ENCODE measurements around the gene CPPED1.
"Not testable (repeated sequence)": the region's sequence is repeated elsewhere in the genome, so short reads cannot be mapped to it uniquely, and the experiment has no call there.

CPPED1 gene

GRCh38 chr16:12769525-12769924 lies 34.2 kb downstream of the CPPED1 start:
- DNase-seq = no peak

DNA sequence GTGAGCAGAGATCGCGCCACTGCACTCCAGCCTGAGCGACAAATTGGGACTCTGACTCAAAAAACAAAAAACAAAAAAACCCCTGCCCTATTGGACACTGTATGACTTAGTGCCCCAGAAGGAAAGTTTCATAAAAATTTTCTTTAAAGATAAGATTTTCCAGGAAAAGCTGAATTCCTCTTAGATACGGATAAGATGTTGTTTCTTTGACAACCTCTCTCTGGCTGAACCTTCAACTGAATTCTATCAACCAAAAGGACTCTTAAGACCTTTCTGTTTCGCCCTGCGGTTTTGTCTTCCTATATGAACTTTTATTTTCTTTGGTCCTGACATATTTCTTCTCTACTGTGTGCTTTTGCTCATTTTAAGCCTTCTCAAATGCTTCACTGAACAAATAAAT lies 35.8 kb downstream of the CPPED1 start:
- no peak for DNase-seq

- no peak for DNase-seq
Measured at GRCh38 chr16:12766853-12767252, 36.8 kb downstream of the CPPED1 start.

DNA sequence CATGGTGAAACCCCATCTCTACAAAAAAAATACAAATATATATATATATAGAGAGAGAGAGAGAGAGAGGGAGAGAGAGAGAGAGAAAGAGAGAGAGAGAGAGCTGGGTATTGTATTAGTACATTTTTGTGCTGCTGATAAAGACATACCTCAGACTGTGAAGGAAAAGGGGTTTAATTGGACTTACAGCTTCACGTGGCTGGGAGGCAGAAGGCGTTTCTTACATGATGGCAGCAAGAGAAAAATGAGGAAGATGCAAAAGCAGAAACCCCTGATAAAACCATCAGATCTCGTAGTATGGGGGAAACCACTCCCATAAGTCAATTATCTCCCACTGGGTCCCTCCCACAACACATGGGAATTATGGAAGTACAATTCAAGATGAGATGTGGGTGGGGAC lies 37.5 kb downstream of the CPPED1 start:
- DNase-seq = not testable (repeated sequence)

DNA sequence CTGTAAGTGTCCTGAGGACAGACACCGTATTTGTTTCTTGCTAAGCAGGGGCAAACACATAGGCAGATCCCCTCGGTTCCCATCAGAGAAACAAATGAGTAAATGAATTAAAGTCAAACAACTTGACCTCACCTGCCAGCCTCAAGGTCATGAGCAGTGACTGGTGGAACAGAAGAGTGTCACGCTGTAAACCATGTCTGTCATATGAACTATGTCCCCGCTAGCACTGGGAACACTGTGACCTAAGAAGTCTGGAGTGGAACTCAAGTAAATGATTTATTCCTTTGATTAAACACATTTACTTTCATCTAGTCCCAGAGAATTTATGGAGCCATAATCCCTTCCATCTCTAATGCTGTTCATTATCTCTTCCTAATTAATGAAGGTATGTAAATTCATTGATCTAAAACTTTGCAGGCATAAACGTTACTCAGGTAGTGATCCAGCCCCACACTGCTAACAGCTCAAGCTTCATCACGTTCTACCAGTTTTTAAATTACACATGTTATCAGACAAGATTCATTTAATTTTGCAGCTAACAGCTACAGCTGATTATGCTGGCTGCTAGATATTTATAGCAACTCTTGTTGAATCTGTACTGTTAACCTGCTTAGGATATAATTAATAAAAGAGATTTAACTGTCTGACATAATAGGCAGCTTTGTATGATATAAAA lies 38.7 kb downstream of the CPPED1 start:
- no peak for DNase-seq

DNA sequence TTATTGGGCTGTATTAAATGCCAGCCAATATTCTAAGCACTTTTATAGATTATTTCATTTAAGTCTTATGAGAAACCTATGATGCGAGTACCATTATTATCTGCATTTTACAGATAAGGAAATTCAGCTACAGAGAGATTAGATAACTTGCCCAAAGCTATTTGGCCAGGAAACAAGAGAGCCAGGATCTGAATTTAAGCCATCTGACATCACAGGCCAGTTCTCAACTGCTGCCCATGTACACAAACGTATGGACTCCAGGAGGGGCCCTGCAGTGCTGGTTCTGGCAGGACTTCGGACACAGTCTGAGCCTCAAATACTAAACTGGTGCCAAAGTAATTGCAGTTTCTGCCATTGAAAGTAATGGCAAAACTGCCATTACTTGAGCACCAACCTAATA lies 40.2 kb downstream of the CPPED1 start:
- no peak for DNase-seq

- DNase-seq = no peak
Measured at GRCh38 chr16:12760819-12761611, 42.7 kb downstream of the CPPED1 start.

GRCh38 chr16:12758670-12759558 lies 44.8 kb downstream of the CPPED1 start:
- no peak for DNase-seq

- DNase-seq = no peak
Measured at GRCh38 chr16:12758031-12758669, 45.5 kb downstream of the CPPED1 start.

DNA sequence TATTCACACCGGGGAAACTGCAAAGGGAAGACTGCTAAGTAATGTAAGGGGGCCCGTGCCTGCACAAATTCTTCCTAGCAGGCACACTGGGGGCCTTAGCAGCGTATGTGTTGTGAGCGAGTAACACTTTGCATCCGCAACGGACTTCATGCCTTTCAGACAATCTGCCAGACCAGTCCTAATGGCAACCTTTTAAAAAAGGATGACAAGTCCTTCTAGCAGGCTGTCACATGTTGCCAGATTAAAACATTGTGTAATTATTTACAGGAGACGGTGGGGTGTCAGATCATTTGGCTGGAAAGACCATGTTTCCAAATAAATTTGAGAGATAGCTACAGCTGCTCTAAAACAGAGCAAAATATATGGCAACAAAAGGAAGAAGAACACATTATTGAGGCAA lies 46.1 kb downstream of the CPPED1 start:
- DNase-seq = no peak

- DNase-seq = no peak
Measured at GRCh38 chr16:12754824-12755543, 48.7 kb downstream of the CPPED1 start.

GRCh38 chr16:12753203-12754023 lies 50.3 kb downstream of the CPPED1 start:
- no peak for DNase-seq

DNA sequence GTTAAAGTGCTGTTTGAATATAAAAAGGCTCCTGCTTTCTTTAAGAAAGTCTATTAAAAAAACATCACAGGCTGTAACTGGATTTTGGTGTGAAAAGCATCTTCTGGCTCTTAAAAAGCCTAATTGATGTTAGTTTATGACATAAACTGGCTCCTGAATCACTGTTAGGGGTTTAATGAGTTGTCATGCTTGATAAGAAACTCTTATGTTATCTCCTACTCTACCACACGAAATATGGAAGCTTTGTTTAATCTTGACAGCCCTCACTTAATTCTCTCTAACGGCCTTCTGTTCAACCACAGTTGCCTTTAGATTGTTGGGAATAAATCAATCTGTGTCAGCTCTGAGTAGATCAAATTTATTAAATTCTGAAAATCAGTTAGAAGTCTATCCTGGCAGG lies 51.5 kb downstream of the CPPED1 start:
- DNase-seq = no peak

DNA sequence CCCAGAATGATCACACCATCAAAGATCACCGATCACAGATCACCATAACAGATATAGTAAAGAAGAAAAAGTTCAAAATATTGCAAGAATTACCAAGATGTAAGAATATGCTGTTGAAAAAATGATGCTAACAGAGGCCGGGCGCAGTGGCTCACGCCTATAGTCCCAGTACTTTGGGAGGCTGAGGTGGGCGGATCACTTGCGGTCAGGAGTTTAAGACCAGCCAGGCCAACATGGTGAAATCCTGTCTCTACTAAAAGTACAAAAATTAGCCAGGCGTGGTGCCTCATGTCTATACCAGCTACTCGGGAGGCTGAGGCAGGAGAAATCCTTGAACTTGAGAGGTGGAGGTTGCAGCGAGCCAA lies 53.2 kb downstream of the CPPED1 start:
- no peak for DNase-seq

DNA sequence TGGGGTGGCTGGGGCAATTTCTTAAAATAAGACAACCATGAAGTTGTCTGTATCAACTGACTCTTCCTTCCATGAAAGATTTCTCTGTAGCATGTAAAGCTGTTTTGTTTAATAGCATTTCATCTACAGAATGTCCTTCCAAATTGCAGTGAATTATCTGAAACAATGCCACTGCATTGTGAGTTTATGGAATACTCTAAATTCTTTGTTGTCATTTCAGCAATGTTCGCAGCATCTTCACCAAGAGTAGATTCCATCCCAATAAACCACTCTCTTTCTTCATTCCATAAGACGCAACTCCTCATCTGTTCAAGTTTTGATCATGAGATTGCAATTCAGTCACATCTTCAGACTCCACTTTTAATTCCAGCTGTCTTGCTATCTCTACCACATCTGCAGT lies 54.6 kb downstream of the CPPED1 start:
- no peak for DNase-seq

DNA sequence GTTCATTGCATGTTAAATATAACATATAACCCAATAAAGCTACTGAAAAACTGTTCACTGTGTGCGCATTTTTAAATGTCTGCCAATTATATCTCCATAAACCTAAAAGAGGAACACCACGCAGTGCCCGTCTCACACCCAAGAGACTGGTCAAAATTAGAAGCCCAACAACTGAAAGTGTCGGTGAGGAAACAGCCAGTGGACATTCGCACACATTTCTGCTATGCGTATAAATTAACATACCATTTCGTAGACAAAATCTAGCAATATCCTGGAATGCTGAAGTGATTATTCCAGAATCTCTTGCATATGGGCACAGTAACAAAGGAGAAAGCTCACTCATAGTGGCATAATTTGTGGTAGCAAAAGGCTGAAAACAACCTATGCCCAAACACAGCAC lies 55.9 kb downstream of the CPPED1 start:
- no peak for DNase-seq

GRCh38 chr16:12747261-12747660 lies 56.4 kb downstream of the CPPED1 start:
- DNase-seq = no peak

- DNase-seq = no peak
Measured at GRCh38 chr16:12744860-12745259, 58.8 kb downstream of the CPPED1 start.

GRCh38 chr16:12742741-12743140 lies 60.9 kb downstream of the CPPED1 start:
- no peak for DNase-seq

- DNase-seq = no peak
Measured at GRCh38 chr16:12740986-12741610, 62.6 kb downstream of the CPPED1 start.

DNA sequence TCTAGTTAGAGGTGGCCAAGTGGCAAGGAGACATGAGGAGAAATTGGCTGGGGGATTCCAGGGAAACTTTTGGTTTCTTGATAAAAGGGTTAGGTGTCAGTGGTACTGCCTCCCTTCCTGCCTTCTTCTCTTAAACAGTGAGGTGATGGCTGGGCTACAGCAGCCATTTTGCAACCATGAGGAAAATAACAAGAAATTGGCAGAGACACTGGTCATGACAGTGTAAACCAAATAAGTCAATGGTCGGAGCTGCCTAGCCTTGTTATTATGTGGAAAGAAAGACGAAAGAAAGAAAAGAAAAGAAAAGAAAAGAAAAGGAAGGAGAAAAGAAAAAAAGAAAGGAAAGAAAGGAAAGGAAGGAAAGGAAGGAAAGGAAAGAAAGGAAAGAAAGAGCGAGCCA lies 63.9 kb downstream of the CPPED1 start:
- DNase-seq = no peak
